Mucosa of descending colon (tissue), 3 donors: Measurements from ENCODE around the gene C14orf132. TPM values are rescaled to one million over a fixed set of nuclear protein-coding genes. Genes with fewer than 3 reads are reported as not detected.

Experiments used
- ATAC-seq: fragments of 200-7000 bp; cut with Tn5 transposase; one replicate; pipeline ENCODE4 v1.9.1; 2020; ENCODE audit warnings: mild to moderate bottlenecking, moderate library complexity
- DNase-seq, 3 donors: peaks; one replicate each; pipeline ENCODE4 v3.0.0-alpha.2; 2020
- H3K36me3 ChIP-seq: fragments of 200-600 bp; one replicate; pipeline ENCODE4 v1.8.0; 2021; ENCODE audit warnings: low read depth, mild to moderate bottlenecking
- H3K4me1 ChIP-seq: fragments of 200-600 bp; one replicate; pipeline ENCODE4 v1.8.0; 2021; ENCODE audit warnings: low read depth, mild to moderate bottlenecking
- H3K4me3 ChIP-seq: fragments of 200-600 bp; one replicate; pipeline ENCODE4 v1.8.0; 2021; ENCODE audit warnings: mild to moderate bottlenecking
- H3K9me3 ChIP-seq: fragments of 200-600 bp; one replicate; pipeline ENCODE4 v1.8.0; 2021; ENCODE audit warnings: mild to moderate bottlenecking
- intact Hi-C, 2 donors: fragments of 100-400 bp; cut with DNase I in 1 of 2; cut with micrococcal nuclease in 1 of 2; formaldehyde crosslinking; loops; one replicate each; pipeline versions ENCODE4 v1.11.0 to v1.11.1; 2022; cut with DNase I, micrococcal nuclease
- total RNA-seq, 3 donors: library from RNA; stranded (reverse); fragmentation: NEBNext Ultra II Directional in 2 of 3; extraction: Animal tissue kit (Norgen Biotek cat#: 25700) in 2 of 3; gene quantifications; one replicate each; pipeline versions ENCODE4 v1.2.1 to v1.2.4, GENCODE V29; 2021 to 2023
- TF ChIP-seq, protein P1 (sequence below): fragments of 200-600 bp; IDR thresholded peaks from one replicate; pipeline ENCODE4 v1.8.0; 2022; ENCODE audit warnings: antibody characterized with exemption, mild to moderate bottlenecking
- donor health status: DM: no; HTN: no; CAD: no; lungs with moderate emphysema.
- donor health status: DM: no; HTN: no; CAD: no.
- donor health status: DM: no; HTN: yes; CAD: no.

Gene C14orf132
- total RNA-seq, 3 donors from 2014 or later: 1.8 to 21.8 (median 4.9) TPM

- no peak for ATAC-seq
- no peak for DNase-seq
- H3K4me1 ChIP-seq: peaks cover 11% of the 10 kb centered on the region
- intact Hi-C loops: no loop called here
- no peaks in the 10 kb centered on the region for H3K36me3 ChIP-seq
- H3K9me3 ChIP-seq: no peaks in the 10 kb centered on the region
- TF ChIP-seq, protein P1, sequence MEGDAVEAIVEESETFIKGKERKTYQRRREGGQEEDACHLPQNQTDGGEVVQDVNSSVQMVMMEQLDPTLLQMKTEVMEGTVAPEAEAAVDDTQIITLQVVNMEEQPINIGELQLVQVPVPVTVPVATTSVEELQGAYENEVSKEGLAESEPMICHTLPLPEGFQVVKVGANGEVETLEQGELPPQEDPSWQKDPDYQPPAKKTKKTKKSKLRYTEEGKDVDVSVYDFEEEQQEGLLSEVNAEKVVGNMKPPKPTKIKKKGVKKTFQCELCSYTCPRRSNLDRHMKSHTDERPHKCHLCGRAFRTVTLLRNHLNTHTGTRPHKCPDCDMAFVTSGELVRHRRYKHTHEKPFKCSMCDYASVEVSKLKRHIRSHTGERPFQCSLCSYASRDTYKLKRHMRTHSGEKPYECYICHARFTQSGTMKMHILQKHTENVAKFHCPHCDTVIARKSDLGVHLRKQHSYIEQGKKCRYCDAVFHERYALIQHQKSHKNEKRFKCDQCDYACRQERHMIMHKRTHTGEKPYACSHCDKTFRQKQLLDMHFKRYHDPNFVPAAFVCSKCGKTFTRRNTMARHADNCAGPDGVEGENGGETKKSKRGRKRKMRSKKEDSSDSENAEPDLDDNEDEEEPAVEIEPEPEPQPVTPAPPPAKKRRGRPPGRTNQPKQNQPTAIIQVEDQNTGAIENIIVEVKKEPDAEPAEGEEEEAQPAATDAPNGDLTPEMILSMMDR: no peak
- no peak overlapping the region for H3K4me3 ChIP-seq
Measured at GRCh38 chr14:96040828-96041371, 1.7 kb downstream of the C14orf132 start.

DNA sequence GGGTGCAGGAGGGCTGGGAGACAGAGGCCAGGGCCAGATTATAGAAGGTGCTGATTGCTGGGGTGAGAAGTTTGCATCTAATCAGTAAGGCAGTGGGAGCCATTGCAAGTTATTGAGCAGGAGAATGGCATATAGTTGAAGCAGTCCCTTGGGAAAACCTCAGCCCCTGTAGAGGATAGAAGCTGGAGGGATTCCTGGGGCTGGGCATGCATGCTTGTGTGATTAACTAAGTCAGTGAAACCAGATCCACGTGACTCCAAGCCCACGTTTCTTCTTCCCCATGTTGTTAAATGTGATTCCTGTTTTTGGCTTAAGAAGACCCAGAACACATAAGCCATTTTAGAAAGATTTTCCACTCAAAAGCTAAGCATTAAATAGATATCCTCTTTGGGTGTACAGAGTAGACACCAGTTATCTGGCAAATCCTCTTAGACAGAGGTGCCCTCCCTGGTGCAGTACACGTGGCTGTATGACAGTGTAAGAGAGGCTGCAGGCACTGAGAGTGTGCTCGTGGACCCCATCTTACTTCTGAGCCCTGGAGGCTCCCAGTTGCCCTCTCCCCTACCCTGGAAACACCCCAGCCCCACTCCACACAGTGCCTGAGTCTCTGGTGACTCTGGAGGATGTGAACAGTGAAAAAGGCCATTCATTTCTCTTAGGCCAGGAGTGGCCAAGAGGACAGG is 3.2 kb downstream of the C14orf132 start:
- ATAC-seq: no peak
- no peak for DNase-seq
- no peaks in the 10 kb centered on the region for H3K36me3 ChIP-seq
- TF ChIP-seq, protein P1: no peak
- peaks cover 11% of the 10 kb centered on the region for H3K4me1 ChIP-seq
- no peaks in the 10 kb centered on the region for H3K9me3 ChIP-seq
- intact Hi-C loops: no loop called here
- no peak overlapping the region for H3K4me3 ChIP-seq

GRCh38 chr14:96046630-96047029 is 7.5 kb downstream of the C14orf132 start:
- DNase-seq: no peak
- Histone ChIP-seq H3K4me1 (no peaks in the 10 kb centered on the region), H3K36me3 (no peaks in the 10 kb centered on the region), H3K9me3 (no peaks in the 10 kb centered on the region), H3K4me3 (no peak overlapping the region)
- intact Hi-C loops: no loop called here
- TF ChIP-seq, protein P1: no peak
- ATAC-seq: no peak

GRCh38 chr14:96047101-96047500 is 7.9 kb downstream of the C14orf132 start:
- no peaks in the 10 kb centered on the region for H3K4me1 ChIP-seq
- intact Hi-C loops: no loop called here
- ATAC-seq (no peak), DNase-seq (no peak)
- H3K36me3 ChIP-seq: no peaks in the 10 kb centered on the region
- no peak overlapping the region for H3K4me3 ChIP-seq
- no peaks in the 10 kb centered on the region for H3K9me3 ChIP-seq
- TF ChIP-seq, protein P1: no peak

DNA sequence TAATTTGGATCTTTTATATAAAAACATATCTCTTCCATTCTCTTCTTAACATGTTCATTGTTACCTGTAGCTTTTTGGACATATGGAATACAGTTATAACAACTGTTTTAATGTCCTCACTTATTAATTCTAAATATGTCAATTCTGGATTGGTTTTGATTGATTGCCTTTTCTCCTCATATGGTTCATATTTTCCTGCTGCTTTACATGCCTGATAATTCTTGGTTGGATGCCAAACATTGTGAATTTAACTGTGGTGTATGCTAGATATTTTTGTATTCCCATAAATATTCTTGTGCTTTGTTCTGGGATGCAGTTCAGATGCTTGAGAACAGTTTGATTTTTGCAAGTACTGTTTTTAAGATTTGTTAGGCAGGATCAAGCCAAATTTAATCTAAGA is 10.8 kb downstream of the C14orf132 start:
- intact Hi-C loops: no loop called here
- DNase-seq (no peak), ATAC-seq (no peak)
- Histone ChIP-seq H3K4me1 (no peaks in the 10 kb centered on the region), H3K4me3 (no peak overlapping the region), H3K36me3 (no peaks in the 10 kb centered on the region), H3K9me3 (no peaks in the 10 kb centered on the region)
- TF ChIP-seq, protein P1: no peak
